SIG-M5 treated with dmso at 0.1 percent for 504 hours (cell line): ENCODE data around the gene USP10.

Experiments
- DNase-seq: peaks from one replicate; lab custom pipeline; 2025; ENCODE audit not compliant: unreplicated experiment; lab: John Stamatoyannopoulos, UW

USP10 gene

GRCh38 chr16:84821179-84821578 is 121.4 kb downstream of the USP10 start:
- DNase-seq = no peak

GRCh38 chr16:84821728-84822689 is 122.2 kb downstream of the USP10 start:
- no peak for DNase-seq

- DNase-seq = no peak
These were observed 123.2 kb downstream of the USP10 start for GRCh38 chr16:84822990-84823389.

DNA sequence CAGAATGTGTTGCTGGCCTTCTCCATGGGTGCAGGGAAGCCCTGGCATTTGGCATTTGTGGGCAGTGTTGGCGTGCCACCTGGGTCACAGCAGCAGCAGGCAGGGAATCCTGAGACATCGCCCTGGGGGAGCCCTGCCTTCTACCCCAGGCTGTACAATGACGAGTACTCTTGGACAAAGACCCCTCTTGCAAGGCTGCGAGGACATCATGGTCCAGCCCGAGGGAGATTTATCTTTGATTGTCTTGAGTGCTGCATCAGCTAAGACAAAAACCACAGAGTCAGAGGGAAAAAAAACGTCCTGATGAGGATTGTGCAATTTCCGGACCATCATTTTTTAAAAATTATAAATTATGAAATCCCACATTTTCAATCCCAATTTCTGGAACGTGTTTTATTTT is 123.7 kb downstream of the USP10 start:
- no peak for DNase-seq

- DNase-seq = no peak
These were observed 124.1 kb downstream of the USP10 start for GRCh38 chr16:84823926-84824325.

GRCh38 chr16:84825896-84826557 is 126.2 kb downstream of the USP10 start:
- DNase-seq = no peak

DNA sequence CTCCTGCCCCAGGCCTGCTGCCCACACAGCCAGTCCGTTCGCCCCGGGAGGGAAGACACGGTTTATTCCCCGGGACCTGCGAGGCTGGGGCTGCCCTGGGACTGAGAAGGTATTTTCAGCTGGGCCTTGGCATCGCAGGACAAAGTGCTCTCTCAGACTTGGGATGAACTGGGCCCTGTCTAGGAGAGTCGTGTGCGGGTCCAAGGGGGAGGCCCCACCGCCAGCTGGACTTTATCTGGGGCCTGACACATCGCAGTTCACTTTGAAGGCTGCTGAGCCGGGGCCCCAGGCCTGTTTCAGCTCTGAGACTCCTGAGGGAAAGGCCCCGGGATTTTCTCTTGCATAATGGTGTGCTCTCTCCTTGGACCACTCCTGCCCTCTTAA is 126.8 kb downstream of the USP10 start:
- no peak for DNase-seq

DNA sequence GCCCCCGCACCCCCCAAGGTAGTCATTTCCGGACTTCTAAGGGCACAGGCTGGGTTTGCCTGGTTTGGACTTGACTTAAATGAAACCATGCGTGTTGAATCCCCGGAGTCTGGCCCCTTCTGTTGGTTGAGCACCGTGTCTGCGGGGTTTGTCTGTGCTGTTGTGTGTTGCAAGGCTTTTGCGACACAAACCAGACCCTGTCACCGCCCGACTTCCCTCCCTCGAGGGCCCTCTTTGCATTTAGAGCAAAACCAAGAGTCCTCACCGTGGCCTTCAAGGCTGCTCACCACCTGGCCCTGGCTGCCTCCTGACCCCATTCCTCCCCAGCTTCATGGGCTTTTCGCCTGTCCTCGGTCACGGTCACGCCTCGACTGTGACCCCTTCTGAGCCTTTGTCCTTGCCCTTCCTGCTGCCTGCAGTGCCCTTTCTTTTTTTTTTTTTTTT is 127.4 kb downstream of the USP10 start:
- peak; percentile 83 for DNase-seq

DNA sequence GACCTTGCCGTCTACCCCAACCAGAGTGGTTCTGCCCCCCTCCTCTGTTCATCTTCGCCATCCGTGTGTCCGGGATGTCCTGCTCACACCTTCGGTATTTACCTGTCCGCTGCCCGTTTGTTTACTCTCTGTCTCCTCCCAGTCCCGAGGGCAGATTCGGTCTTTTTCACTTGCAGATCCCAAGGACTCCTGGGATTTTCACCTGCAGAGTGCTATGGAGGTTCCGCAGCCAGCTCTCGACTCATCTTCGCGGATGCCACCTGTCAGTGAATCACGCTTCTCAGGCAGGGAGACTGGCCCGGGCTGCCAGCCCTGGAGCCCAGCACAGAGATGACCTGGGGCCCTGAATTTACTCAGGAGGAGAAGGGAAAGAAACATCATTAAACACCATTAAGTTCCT is 128.1 kb downstream of the USP10 start:
- DNase-seq = no peak

DNA sequence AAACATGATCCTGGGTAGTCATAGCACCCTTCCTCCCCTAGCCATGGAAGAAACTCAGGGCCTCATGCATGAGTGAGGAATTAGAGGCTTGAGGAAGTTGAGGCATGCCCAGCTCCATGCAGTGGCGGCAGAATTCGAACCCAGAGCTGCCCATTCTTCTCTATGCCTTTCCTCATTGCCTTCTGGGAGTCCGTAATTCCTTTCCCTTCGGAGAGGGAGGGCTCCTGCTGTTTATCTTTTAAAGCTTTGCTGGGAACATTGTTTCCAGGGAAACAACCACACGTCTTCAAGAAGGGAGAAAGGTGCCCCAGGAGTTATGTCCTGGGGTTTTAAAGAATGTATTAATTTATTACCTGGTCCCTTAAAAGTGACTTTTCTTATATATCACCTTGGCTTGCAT is 128.5 kb downstream of the USP10 start:
- DNase-seq = no peak
